NCI-H1436 (cell line): ENCODE data around the gene CLIP2.
"Not testable (repeated sequence)": the region's sequence is repeated elsewhere in the genome, so short reads cannot be mapped to it uniquely, and the experiment has no call there.

Experiments used
- DNase-seq: peaks from one replicate; lab custom pipeline; 2025; lab: John Stamatoyannopoulos, UW

CLIP2 gene

DNA sequence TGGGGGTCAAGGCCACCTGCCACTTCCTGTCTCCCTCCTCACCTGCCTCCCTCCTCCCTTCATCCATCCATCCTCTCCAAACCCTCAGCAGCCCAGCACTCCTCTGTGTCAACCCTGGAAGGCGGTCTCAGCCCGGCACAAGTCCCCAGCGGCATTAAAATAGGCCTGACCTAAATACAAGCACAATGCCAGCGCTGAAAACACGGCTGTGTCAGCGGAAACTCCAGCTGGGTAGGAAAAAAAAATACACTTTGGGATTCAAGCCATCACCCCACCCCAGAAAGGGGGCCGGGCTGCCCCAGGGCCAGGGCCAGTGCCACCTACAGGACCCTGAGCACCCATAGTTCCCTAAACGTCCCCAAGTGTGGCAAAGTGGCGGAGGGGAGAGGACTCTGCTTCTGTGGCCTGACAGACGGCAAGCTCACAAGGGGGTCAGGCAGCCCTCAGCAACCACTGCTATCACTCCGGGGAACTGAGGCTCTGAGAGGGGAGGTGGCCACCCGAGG lies 141.8 kb downstream of the CLIP2 start:
- peak; percentile 41 for DNase-seq

DNA sequence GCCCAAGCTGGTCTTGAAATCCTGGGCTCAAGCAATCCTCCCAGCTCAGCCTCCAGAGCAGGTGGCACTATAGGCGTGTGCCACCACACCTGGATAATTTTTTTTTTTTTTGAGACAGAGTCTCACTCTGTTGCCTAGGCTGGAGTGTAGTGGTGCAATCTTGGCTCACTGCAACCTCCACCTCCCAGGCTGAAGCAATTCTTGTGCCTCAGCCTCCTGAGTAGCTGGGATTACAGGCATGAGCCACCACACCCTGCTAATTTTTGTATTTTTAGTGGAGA lies 148.0 kb downstream of the CLIP2 start:
- not testable (repeated sequence) for DNase-seq

DNA sequence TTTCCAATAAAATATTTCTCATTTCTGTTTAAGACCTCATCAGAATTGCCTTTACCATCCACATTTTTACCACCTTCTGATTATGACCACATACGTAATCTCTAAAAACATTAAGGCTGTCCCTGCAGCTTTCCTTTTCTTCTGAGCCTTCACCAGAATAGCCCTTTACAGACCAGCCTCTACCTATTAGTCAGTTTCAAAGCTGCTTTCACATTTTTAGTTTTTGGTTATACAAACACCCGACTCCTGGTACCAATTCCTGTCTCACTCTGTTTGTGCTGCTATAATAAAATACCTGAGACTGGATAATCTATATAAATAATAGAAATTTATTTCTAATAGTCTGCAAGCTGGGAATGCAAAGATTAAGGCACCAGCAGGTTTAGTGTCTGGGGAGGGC lies 149.1 kb downstream of the CLIP2 start:
- no peak for DNase-seq

DNA sequence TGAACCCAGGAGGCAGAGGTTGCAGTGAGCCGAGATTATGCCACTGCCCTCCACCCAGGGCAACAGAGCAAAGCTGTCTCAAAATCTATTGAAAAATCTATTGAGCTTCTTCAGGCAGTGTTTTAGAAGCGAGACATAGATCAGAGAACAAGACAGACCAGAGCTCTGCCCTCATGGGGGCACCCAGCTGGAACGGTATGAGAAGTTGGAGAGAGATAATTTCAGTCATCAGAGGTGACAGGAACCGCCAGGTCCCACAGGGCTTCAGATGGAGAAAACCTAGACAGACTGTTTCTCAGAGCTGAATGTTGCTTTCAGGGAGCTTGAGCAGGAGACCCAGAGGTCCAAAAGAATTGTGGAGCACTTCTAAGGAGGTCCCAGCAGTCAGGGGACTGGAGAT lies 150.3 kb downstream of the CLIP2 start:
- no peak for DNase-seq

DNA sequence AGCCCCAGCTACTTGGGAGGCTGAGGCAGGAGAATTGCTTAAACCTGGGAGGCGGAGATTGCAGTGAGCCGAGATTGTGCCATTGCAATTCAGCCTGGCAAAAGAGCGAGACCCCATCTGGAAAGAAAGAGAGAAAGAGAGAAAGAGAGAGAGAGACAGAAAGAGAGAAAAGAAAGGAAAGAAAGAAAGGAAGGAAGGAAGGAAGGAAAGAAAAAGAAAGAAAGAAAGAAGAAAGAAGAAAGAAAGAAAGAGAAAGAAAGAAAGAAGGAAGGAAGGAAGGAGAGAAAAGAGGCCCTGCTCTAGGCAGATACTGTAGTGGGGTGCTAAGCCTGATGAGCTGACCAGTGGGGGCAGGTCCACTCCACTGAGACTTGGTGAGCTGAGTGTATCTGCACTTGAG lies 150.9 kb downstream of the CLIP2 start:
- DNase-seq: not testable (repeated sequence)

DNA sequence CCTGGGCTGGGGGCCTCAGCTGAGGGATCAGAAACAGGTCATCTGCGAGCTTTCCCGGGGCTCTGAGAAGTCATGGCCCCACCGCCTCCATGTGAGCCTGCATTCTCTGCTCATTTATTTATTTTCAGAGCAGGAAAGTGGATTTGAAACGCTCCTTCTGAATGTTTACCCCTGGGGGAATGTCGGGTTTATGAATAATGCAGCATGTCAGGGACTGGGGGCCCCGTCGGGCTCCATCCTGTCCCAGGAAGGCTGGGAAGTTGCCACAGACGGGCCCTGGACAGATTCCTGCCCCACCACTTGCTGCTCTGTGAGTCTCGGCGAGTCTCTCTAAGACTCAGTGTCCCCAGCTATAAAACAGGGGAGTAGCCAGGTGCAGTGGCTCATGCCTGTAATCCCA lies 152.6 kb downstream of the CLIP2 start:
- DNase-seq: no peak

DNA sequence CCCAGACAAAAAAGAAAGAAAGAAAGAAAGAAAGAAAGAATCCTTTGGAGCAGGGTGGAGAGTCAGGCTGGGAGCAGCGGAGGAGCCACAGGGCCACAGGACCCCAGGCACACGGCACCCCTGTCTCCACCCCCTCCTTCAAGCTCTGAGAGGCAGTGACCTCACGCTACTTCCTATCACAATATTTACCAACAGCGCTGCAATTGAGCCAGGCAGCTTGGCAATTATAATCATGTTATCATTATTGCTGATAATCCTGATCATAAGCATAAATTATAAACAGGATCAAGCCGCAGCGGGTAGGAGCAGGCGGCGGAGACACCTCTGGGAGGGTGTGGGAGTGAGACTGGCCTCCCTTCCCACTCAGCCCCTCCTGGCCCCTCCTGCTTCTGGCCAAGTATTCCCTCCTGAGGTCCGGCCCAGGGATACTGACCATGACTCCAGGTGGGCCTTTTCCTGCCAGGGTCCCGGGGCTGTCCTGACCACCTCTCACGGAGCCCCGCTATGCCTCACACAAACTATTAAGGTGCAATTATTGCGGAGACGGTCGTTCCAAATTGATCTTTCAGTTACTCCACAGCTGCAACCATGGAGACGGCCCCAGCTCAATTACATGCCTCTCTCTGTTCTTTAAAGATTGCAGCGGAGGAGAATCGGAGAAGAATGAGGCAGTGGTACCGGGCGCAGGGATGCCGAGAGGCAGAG lies 154.5 kb downstream of the CLIP2 start:
- DNase-seq: peak; percentile 63

DNA sequence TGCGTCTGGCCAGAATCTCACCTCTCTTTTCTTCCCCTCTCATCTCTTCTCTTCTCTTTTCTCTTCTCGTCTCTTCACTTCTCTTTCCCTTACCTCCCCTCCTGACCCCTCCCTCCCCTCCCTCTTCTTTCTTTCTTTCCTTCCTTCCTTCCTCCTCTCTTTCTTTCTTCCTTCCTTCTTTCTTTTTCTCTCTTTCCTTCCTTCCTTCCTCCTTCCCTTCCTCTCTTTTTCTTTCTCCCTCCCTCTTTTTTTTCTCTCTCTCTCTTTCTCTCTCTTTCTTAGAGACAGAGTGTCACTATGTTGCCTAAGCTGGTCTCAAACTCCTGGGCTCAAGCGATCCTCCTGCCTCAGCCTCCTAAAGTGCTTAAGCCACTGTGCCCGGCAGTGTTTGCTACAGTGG lies 159.9 kb downstream of the CLIP2 start:
- DNase-seq: no peak

DNA sequence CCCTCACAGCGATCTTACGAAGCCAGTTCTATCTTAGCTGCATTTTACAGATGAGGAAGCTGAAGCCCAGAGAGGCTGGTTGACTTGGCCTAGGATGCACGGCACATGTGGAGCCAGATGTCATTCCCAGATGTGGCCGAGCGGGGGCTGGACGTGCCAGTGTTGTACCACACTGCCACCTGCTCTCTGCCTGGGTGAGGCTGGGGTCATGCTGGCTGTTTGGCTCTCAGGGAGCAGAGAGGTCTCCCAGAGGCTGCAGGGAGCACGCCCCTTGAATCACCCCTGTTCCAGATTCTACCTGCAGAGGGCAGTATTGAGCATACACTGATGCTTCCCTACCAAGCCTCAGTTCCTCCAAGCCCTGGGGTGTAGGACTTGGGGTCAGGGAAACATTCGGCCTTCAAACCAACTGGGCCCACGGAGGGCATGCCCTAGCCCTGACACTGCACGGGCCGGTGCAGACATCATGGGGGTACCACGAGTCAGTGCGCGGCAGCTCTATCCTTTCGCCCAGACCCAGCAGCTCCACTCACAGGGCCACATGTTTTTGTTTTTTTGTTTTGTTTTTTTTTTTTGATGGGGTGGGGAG lies 160.7 kb downstream of the CLIP2 start:
- peak; percentile 44 for DNase-seq

DNA sequence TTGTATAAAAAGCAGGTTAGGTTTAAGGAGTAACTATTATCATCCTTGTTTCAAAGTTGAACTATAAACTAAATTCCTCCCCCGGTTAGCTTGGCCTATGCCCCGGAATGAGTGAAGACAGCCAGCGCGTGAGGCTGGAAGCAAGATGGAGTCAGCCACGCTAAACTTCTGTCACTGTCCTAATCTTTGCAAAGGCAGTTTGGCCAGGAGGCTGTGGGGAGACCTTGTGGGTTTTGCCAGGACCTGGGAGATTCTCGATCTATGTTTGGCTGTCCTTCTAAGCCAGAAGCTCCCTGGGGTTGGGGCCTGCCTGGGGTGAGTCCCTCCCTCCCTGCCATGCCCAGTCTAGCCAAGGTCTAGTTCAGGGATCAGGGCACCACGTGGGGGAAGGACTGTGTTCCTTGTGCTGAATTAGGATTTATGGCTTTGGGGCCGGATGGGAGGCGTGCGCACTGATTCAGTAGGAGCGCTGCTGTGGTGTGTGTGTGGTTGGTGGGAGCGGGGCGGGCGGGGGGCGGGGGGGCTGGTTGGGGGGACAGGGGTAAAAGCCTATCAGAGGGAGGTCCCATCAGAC lies 163.6 kb downstream of the CLIP2 start:
- DNase-seq: no peak

DNA sequence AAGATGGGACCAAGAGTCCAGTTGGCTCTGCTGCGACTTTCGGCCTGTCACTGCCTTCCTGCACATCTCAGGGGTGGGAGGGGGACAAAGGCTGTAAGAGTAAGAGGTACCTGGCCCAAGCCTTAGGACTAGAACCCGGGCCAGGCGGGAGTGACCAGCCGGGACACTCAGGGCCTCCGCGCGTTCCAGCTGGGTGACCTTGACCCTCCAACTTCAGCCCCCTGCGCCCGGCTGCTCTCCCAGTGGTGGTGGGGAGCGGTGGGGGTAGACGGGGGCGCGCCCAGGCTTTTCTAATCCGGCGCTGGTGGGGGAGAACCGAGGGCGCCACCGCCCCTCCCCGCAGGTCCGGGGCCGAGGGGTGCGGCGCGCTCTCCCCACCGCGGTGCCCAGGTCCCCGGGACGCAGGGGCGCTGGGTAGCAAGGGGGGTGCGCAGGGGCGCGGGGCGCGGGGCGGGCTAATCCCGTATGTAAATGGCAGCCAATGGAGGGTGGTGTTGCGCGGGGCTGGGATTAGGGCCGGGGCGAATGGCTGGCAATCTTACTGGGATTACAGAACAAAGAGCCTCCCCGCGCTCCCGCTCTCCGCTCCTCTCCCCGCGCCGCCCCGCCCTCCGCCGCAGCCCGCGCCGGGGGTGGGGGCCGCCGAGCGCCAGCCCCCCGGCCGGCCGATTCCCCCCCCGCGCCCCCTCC lies 164.3 kb downstream of the CLIP2 start, which contains the start of gene GTF2IRD1:
TSS of gene GTF2IRD1 (plus strand) at position 585 of the 690 bp plus-strand sequence. CDS start 54,175 bp downstream, outside the sequence.
- peak; percentile 71 for DNase-seq

DNA sequence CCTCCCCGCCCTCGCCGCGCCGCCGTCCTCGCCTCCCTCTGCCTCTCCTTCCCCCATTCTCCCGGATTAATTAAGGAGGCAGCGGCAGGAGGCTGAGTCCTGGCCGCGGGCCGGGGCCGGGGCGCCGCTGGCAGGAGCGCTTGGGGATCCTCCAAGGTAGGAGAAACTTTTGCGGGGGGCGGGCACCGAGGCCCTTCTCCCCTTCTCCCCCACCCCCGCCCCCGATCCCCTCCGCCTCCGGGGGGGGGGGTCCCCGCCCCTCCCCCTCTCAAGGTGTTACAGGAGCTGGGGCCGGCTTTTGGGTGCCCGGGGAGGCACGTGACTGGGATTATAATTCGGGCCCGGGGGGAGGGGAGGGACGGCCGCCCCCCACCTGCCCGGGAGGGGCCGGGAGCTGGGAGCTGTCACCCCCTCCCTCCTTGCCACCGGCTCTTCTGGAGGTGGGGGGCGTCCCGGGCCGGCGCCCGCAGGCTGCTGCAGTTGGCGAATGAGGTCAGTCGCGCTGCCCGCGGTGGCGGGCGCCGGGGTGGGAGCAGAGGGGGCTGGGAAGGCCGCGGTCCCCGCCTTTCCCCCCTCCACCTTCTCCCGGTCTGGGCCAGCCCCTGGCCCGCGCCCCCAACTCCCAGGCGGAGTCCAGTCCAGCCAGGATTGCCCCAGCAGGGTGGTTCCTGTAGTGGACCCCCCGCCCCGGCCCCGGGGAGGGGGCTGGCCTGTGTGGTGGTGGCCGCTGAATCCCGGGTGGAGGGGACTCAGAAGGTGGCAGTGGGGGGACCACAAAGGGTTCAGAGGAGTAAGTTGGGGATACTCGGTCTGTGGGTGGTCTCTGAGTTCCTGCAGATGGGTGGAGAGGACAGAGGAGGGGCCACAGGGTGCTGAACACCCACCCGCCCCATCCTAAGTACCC lies 165.1 kb downstream of the CLIP2 start:
- no peak for DNase-seq

DNA sequence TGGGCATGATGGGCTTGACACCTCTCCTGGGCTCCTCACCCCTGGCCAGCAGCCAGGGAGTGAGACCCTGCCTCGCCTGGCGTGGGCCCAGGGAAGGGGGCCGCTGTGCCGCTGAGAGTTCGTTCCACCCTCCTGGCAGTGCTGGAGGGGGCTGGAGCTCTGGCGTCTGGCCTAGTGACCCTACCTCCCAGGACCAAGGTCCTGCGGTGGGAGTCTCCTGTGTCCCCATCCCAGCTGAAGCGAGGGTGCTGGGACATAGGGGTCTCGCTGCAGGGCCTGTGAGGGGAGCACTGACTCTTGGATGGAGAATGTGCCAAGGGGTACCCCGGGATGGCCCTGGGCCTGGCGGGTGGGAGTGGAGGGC lies 165.7 kb downstream of the CLIP2 start:
- no peak for DNase-seq

DNA sequence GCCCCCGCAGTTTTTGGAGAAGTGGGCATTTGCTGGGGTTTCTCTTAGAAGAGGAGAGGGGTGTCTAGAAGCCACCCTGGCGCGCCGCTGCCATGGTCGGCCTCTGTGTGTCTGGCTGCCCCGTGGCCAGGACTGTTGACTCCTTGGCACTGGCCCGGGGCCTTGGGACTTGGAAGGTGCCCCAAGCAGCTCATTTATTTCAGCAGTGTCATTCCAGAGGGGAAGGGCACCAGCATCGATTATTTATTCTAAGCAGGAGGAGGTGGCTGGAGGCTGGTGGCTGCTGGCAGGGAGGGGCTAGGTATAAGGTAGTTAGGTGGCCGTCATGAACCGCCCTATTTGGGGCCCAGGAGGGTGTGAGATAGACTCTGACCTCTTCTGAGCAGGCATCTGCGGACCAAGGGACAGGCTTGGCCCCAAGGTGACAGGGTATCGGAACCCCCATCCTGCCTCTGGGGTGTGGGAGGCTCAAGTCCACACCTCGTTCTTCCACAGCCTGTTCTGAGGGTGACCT lies 166.1 kb downstream of the CLIP2 start:
- no peak for DNase-seq
